GM19239 (cell line): Measurements from ENCODE around the gene FAM236C.
"Not testable (repeated sequence)": the region's sequence is repeated elsewhere in the genome, so short reads cannot be mapped to it uniquely, and the experiment has no call there.

Experiments
- DNase-seq: peaks from one replicate; pipeline ENCODE4 v3.0.0; 2011; ENCODE audit warnings: low spot score; ENCODE audit not compliant: insufficient read length
- FAIRE-seq: peaks from 2 replicates; lab custom pipeline; 2011; peaks lifted over from hg19 to GRCh38; lab: Jason Lieb, UNC

Gene FAM236C

GRCh38 chrX:72912315-72912714 lies at the start of gene FAM236C:
Gene FAM236C (plus strand): TSS chrX:72912615. CDS start chrX:72912715, 100 bp downstream.
- FAIRE-seq = not testable (repeated sequence)

GRCh38 chrX:72882898-72883297 lies 29.5 kb upstream of the FAM236C start:
- not testable (repeated sequence) for FAIRE-seq, DNase-seq

More at GRCh38 chrX:72912315-72912714, at the start of gene FAM236C:
- DNase-seq = not testable (repeated sequence)

- not testable (repeated sequence) for FAIRE-seq, DNase-seq
These were observed 22.7 kb upstream of the FAM236C start for GRCh38 chrX:72889740-72890139.

GRCh38 chrX:72916096-72916495 lies 3.7 kb downstream of the FAM236C start:
- FAIRE-seq, DNase-seq: not testable (repeated sequence)

GRCh38 chrX:72932283-72932682 lies 19.9 kb downstream of the FAM236C start:
- DNase-seq, FAIRE-seq: not testable (repeated sequence)

- DNase-seq = not testable (repeated sequence)
- FAIRE-seq = peak; percentile 97
These were observed 24.0 kb downstream of the FAM236C start for GRCh38 chrX:72936455-72936854.

- DNase-seq = not testable (repeated sequence)
- peak; percentile 33 for FAIRE-seq
These were observed 24.6 kb downstream of the FAM236C start for GRCh38 chrX:72936882-72937455.

- FAIRE-seq, DNase-seq: not testable (repeated sequence)
These were observed 25.5 kb downstream of the FAM236C start, which contains the start of gene FAM236A for GRCh38 chrX:72937906-72938305. Gene FAM236A (plus strand): TSS chrX:72938206. CDS start chrX:72938263, 57 bp downstream.

GRCh38 chrX:72942272-72942671 lies 29.9 kb downstream of the FAM236C start:
- FAIRE-seq, DNase-seq: not testable (repeated sequence)

GRCh38 chrX:72943035-72943818 lies 30.8 kb downstream of the FAM236C start:
- FAIRE-seq = peak; percentile 99
- DNase-seq = not testable (repeated sequence)

GRCh38 chrX:72943819-72944169 lies 31.4 kb downstream of the FAM236C start, which contains the start of gene DMRTC1:
Gene DMRTC1 (minus strand): TSS chrX:72943837. CDS start chrX:72875694, 68,143 bp downstream.
- FAIRE-seq = peak; percentile 76

GRCh38 chrX:72959971-72960370 lies 47.6 kb downstream of the FAM236C start:
- DNase-seq, FAIRE-seq: not testable (repeated sequence)

More at GRCh38 chrX:72943819-72944169, 31.4 kb downstream of the FAM236C start, which contains the start of gene DMRTC1:
- not testable (repeated sequence) for DNase-seq
